GM10248 (cell line): ENCODE results near the gene GNAT1.

Experiments used
- CTCF ChIA-PET: fragments of 300-600 bp; sonication (Branson Sonifier 250); formaldehyde crosslinking; extraction: SDS; loops from one replicate; lab custom pipeline; 2021; ENCODE audit warnings: antibody characterized with exemption; lab: Yijun Ruan, JAX
- POLR2A ChIA-PET: fragments of 350-650 bp; sonication (Branson Sonifier 250); formaldehyde crosslinking; extraction: SDS; loops from one replicate; lab custom pipeline; 2020; ENCODE audit warnings: antibody characterized with exemption; lab: Yijun Ruan, JAX
- DNase-seq: peaks from one replicate; pipeline ENCODE4 v3.0.0; 2012; ENCODE audit errors: extremely low spot score
- CTCF ChIP-seq: IDR thresholded peaks from 2 replicates; pipeline ENCODE4 v1.5.1; 2012; ENCODE audit warnings: mild to moderate bottlenecking, low read depth; ENCODE audit errors: extremely low read depth, missing control alignments, control extremely low read depth

GNAT1 gene

GRCh38 chr3:50237754-50238548, 46.5 kb downstream of the GNAT1 start:
- CTCF ChIA-PET = interaction anchor here (1.3 to 15.1 kb wide), 2 partner anchors 8 to 10 kb away, joined by 9 to 276 read pairs; no protein-coding TSS in a partner anchor

DNA sequence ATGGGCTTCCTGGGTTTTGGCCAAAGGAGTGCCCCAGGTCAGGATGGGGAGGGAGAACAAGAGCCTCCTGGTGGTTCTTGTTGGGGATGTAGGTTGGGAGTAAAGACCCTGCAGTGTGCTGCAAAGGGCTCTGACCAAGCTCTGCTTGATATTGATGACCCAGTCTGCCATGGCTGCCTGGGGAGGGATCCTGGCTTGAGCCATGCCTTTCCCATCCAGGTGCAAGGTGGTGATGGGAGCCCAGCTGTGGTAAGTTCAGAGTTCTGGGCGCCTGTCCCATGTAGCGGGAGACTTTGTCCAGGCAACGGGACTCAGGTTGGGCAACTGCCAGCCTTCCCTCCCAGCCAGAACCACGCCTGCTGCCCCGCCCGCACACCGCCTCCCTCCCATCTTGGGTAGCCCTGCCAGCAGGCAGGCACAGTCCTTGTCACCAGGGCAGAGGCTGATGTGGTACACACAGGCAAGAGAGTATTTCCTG, 47.2 kb downstream of the GNAT1 start:
- ChIA-PET POLR2A (no interaction called here), CTCF (interaction anchor here (1.3 to 15.1 kb wide), 2 partner anchors 7 to 11 kb away, joined by 9 to 276 read pairs; no protein-coding TSS in a partner anchor)
- no peak for DNase-seq
- no peak for TF ChIP-seq CTCF

More at GRCh38 chr3:50237754-50238548, 46.5 kb downstream of the GNAT1 start:
- DNase-seq = peak; percentile 87
- no peak for TF ChIP-seq CTCF
- POLR2A ChIA-PET = interaction anchor here (0.6 kb wide), 2 partner anchors 34 to 1976 kb away, joined by 5 to 13 read pairs; no protein-coding TSS in a partner anchor

DNA sequence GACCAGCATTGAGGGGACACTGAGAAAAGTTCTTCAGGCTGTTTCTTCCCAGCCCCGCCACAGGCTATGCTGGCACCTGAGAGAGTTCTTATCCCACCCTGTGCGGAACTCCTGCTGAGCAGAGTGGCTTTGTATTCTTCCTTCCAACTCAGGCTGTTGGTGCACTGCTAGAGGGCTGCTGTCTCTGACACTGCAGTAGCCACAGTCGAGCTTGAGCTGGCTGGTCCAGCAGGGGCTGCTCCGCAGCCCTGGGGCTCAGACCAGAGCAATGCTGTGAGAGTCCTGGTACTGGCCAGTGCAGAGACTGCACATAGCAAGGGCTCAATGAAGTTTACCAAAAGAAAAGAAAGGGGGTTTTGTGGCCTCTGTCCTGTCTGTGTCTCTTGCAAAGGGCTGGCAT, 48.2 kb downstream of the GNAT1 start:
- no peak for DNase-seq
- CTCF ChIA-PET = interaction anchor here (0.9 to 12.7 kb wide), 4 partner anchors 8 to 85 kb away, joined by 3 to 276 read pairs (median 40); partner anchors contain the start of gene GNAI2
- no peak for TF ChIP-seq CTCF
- POLR2A ChIA-PET = no interaction called here

DNA sequence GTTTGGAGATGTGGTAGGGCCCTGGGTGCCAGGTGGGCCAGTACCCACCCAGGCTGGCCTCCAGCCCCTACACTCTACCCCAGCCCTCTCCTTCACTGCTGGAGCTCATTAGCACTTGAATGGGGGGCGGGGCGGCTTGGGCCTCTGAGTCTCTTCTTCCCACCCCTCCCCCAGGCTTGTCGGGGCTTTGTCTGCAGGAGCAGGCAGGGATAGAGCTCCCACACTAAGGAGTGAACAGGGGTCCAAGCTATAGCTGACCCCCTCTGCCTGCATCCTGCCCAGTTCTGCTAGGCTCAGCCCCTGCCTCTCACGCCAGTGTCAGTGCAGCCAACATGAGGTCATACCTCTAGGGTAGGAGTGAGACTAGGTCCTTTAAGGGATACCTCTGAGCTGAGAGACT, 49.8 kb downstream of the GNAT1 start:
- ChIA-PET POLR2A (interaction anchor here (0.7 kb wide), 1 partner anchor 105 kb away, joined by 3 read pairs; no protein-coding TSS in a partner anchor), CTCF (interaction anchor here (0.7 to 12.7 kb wide), 4 partner anchors 10 to 83 kb away, joined by 3 to 276 read pairs (median 40); partner anchors contain the start of gene GNAI2)
- TF ChIP-seq CTCF = no peak
- no peak for DNase-seq

GRCh38 chr3:50241713-50242380, 50.4 kb downstream of the GNAT1 start:
- POLR2A ChIA-PET = interaction anchor here (1.2 kb wide), 1 partner anchor 26 kb away, joined by 3 read pairs; no protein-coding TSS in a partner anchor
- no peak for TF ChIP-seq CTCF
- no peak for DNase-seq
- CTCF ChIA-PET = interaction anchor here (0.7 to 12.7 kb wide), 5 partner anchors 10 to 121 kb away, joined by 3 to 276 read pairs (median 5); partner anchors contain the start of gene GNAI2

- POLR2A ChIA-PET = interaction anchor here (1.2 kb wide), 1 partner anchor 26 kb away, joined by 3 read pairs; no protein-coding TSS in a partner anchor
- DNase-seq = peak; percentile 44
- no peak for TF ChIP-seq CTCF
- CTCF ChIA-PET = interaction anchor here (1.0 to 12.7 kb wide), 5 partner anchors 9 to 122 kb away, joined by 3 to 276 read pairs (median 5); partner anchors contain the start of gene GNAI2
Measured at GRCh38 chr3:50242381-50242770, 51.0 kb downstream of the GNAT1 start.
